Neural cell (in vitro differentiated cells): Measurements from ENCODE around the gene MAST2. TPM values are rescaled to one million over a fixed set of nuclear protein-coding genes. Genes with fewer than 3 reads are reported as not detected.

Experiments used
- H2AFZ ChIP-seq: fragments of 200-600, 300-800 bp; sonication (generic), shearing (Covaris generic); 2 replicates; pipeline ENCODE4 v1.6.0; 2014; ENCODE audit warnings: low read depth, mild to moderate bottlenecking, antibody characterized with exemption, low read length, moderate library complexity
- H3F3A ChIP-seq: fragments of 200-600 bp; shearing (Covaris generic); 2 replicates; pipeline ENCODE4 v1.6.1; 2016; ENCODE audit warnings: mild to moderate bottlenecking, moderate library complexity, mixed read lengths, antibody characterized with exemption, low read length; ENCODE audit not compliant: insufficient read depth, poor library complexity, severe bottlenecking
- H3K27ac ChIP-seq: fragments of 200-600, 300-800 bp; sonication (generic), shearing (Covaris generic); 2 replicates; pipeline ENCODE4 v1.5.1; 2014; ENCODE audit warnings: mild to moderate bottlenecking, low read length, moderate library complexity
- H3K27me3 ChIP-seq: fragments of 300-800, 200-600 bp; sonication (generic), shearing (Covaris generic); 2 replicates; pipeline ENCODE4 v1.6.0; 2014; ENCODE audit warnings: mild to moderate bottlenecking, low read depth, low read length, moderate library complexity; ENCODE audit not compliant: insufficient read depth
- H3K36me3 ChIP-seq: fragments of 300-800, 200-600 bp; sonication (generic), shearing (Covaris generic); 2 replicates; pipeline ENCODE4 v1.5.1; 2014; ENCODE audit warnings: mild to moderate bottlenecking, antibody characterized with exemption, low read length, moderate library complexity; ENCODE audit not compliant: insufficient read depth
- H3K4me2 ChIP-seq: fragments of 300-800, 200-600 bp; sonication (generic), shearing (Covaris generic); 2 replicates; pipeline ENCODE4 v1.6.0; 2014; ENCODE audit warnings: mild to moderate bottlenecking, low read length
- H3K4me3 ChIP-seq: fragments of 300-800, 200-600 bp; sonication (generic), shearing (Covaris generic); 2 replicates; pipeline ENCODE4 v1.5.1; 2014; ENCODE audit warnings: mild to moderate bottlenecking, low read length, moderate library complexity
- H3K79me2 ChIP-seq: fragments of 200-600 bp; shearing (Covaris generic); replicated peaks from 2 replicates; pipeline ENCODE4 v1.6.0; 2014; ENCODE audit warnings: mild to moderate bottlenecking, low read length, moderate library complexity; ENCODE audit not compliant: insufficient read depth
- H3K9ac ChIP-seq: fragments of 300-800, 200-600 bp; sonication (generic), shearing (Covaris generic); 2 replicates; pipeline ENCODE4 v1.6.1; 2016; ENCODE audit warnings: mild to moderate bottlenecking, low read length, mixed read lengths
- H3K9me2 ChIP-seq: fragments of 200-600 bp; shearing (Covaris generic); 2 replicates; pipeline ENCODE4 v1.6.1; 2016; ENCODE audit warnings: mild to moderate bottlenecking, low read length, mixed read lengths; ENCODE audit not compliant: insufficient read depth
- H3K9me3 ChIP-seq: fragments of 200-600, 300-800 bp; sonication (generic), shearing (Covaris generic); 2 replicates; pipeline ENCODE4 v1.6.1; 2016; ENCODE audit warnings: mild to moderate bottlenecking, mixed run types, low read length, moderate library complexity, mixed read lengths
- H4K20me1 ChIP-seq: fragments of 200-600 bp; shearing (Covaris generic); 2 replicates; pipeline ENCODE4 v1.6.1; 2016; ENCODE audit warnings: mild to moderate bottlenecking, mixed run types; ENCODE audit not compliant: insufficient read depth
- EP300 ChIP-seq: fragments of 450-650 bp; conservative IDR thresholded peaks from 2 replicates; pipeline ENCODE4 v1.6.1; 2014; ENCODE audit warnings: antibody characterized with exemption, mild to moderate bottlenecking, moderate library complexity; ENCODE audit not compliant: poor library complexity, severe bottlenecking
- EZH2 ChIP-seq: fragments of 200-600, 300-800 bp; shearing (Covaris generic), sonication (generic); IDR thresholded peaks from 2 replicates; pipeline ENCODE4 v1.6.1; 2014; ENCODE audit warnings: antibody characterized with exemption, low read length, borderline replicate concordance, mild to moderate bottlenecking; ENCODE audit not compliant: insufficient read depth, poor library complexity, severe bottlenecking
- MXI1 ChIP-seq: fragments of 450-650 bp; conservative IDR thresholded peaks from 2 replicates; pipeline ENCODE4 v1.6.1; 2014; ENCODE audit warnings: antibody characterized with exemption, mild to moderate bottlenecking; ENCODE audit not compliant: poor library complexity, severe bottlenecking
- POLR2AphosphoS5 ChIP-seq: IDR thresholded peaks from 2 replicates; pipeline ENCODE4 v1.6.1; 2012
- RAD21 ChIP-seq: fragments of 450-650 bp; conservative IDR thresholded peaks from 2 replicates; pipeline ENCODE4 v1.6.1; 2014; ENCODE audit warnings: antibody characterized with exemption, mild to moderate bottlenecking, moderate library complexity
- SMC3 ChIP-seq: fragments of 450-650 bp; conservative IDR thresholded peaks from 2 replicates; pipeline ENCODE4 v1.6.1; 2014; ENCODE audit warnings: antibody characterized with exemption, mild to moderate bottlenecking, moderate library complexity; ENCODE audit not compliant: poor library complexity
- TAF1 ChIP-seq: IDR thresholded peaks from 2 replicates; pipeline ENCODE4 v1.6.1; 2012; ENCODE audit warnings: low read depth
- polyA plus RNA-seq: library from polyadenylated mRNA; depleted of rRNA; stranded (reverse); fragments of >200 nt; gene quantifications from 2 replicates; pipeline ENCODE4 v1.2.3, GENCODE V29; 2014
- TF ChIP-seq, protein P1 (sequence below): IDR thresholded peaks from 2 replicates; pipeline ENCODE4 v1.6.1; 2012; ENCODE audit warnings: borderline replicate concordance
- TF ChIP-seq, protein P2 (sequence below): fragments of 450-650 bp; IDR thresholded peaks from 2 replicates; pipeline ENCODE4 v1.5.1; 2014; ENCODE audit warnings: antibody characterized with exemption, mild to moderate bottlenecking, moderate library complexity; ENCODE audit not compliant: poor library complexity, severe bottlenecking

The MAST2 gene
- polyA plus RNA-seq, 1 donor from 2014 or later, result 22.2 TPM

DNA sequence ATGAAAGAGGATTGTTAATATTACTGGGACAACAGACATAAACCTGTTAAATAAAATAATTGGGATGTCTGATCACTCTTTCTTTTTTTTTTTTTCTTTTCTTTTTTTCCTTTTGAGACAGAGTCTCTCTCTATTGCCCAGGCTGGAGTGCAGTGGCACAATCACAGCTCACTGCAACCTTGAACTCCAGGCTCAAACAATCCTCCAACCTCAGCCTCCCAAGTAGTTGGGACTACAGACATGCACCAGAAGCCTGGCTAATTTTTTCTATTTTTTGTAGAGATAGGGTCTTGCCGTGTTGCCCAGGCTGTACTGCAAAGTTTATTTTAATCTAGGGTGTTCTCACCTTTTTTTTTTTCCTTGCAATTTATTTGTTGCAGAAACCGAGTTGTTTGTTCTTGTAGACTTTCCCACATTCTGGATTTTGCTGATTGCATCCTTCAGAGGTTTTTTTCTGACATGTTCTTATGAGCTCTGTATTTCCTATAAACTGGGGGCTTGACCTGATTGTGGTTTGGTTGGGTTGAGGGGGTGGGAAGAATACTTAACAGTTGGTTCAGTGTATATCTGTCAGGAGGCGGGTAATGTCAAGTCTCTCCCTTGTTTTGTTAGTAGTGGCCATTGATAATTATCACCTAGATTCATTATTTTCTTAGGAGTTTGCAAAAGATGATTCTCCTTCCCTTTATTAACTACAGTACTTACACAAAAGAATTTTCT is 125.2 kb downstream of the MAST2 start:
- no peaks in the 10 kb centered on the region for H3K36me3 ChIP-seq
- H4K20me1 ChIP-seq, result no peaks in the 10 kb centered on the region
- H3K79me2 ChIP-seq, result no peaks in the 10 kb centered on the region
- H3K27ac ChIP-seq, result no peak overlapping the region
- TF ChIP-seq EP300, result no peak
- no peak for TF ChIP-seq RAD21
- no peak for TF ChIP-seq EZH2
- TF ChIP-seq POLR2AphosphoS5, result no peak
- TF ChIP-seq TAF1, result no peak
- TF ChIP-seq MXI1, result no peak
- TF ChIP-seq, protein P1, sequence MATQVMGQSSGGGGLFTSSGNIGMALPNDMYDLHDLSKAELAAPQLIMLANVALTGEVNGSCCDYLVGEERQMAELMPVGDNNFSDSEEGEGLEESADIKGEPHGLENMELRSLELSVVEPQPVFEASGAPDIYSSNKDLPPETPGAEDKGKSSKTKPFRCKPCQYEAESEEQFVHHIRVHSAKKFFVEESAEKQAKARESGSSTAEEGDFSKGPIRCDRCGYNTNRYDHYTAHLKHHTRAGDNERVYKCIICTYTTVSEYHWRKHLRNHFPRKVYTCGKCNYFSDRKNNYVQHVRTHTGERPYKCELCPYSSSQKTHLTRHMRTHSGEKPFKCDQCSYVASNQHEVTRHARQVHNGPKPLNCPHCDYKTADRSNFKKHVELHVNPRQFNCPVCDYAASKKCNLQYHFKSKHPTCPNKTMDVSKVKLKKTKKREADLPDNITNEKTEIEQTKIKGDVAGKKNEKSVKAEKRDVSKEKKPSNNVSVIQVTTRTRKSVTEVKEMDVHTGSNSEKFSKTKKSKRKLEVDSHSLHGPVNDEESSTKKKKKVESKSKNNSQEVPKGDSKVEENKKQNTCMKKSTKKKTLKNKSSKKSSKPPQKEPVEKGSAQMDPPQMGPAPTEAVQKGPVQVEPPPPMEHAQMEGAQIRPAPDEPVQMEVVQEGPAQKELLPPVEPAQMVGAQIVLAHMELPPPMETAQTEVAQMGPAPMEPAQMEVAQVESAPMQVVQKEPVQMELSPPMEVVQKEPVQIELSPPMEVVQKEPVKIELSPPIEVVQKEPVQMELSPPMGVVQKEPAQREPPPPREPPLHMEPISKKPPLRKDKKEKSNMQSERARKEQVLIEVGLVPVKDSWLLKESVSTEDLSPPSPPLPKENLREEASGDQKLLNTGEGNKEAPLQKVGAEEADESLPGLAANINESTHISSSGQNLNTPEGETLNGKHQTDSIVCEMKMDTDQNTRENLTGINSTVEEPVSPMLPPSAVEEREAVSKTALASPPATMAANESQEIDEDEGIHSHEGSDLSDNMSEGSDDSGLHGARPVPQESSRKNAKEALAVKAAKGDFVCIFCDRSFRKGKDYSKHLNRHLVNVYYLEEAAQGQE, result no peak
- TF ChIP-seq, protein P2, sequence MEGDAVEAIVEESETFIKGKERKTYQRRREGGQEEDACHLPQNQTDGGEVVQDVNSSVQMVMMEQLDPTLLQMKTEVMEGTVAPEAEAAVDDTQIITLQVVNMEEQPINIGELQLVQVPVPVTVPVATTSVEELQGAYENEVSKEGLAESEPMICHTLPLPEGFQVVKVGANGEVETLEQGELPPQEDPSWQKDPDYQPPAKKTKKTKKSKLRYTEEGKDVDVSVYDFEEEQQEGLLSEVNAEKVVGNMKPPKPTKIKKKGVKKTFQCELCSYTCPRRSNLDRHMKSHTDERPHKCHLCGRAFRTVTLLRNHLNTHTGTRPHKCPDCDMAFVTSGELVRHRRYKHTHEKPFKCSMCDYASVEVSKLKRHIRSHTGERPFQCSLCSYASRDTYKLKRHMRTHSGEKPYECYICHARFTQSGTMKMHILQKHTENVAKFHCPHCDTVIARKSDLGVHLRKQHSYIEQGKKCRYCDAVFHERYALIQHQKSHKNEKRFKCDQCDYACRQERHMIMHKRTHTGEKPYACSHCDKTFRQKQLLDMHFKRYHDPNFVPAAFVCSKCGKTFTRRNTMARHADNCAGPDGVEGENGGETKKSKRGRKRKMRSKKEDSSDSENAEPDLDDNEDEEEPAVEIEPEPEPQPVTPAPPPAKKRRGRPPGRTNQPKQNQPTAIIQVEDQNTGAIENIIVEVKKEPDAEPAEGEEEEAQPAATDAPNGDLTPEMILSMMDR, result no peak
- no peak overlapping the region for H3K9ac ChIP-seq
- H3K9me2 ChIP-seq, result no peaks in the 10 kb centered on the region
- no peak overlapping the region for H3K4me3 ChIP-seq
- H3K4me2 ChIP-seq, result no peak overlapping the region
- no peaks in the 10 kb centered on the region for H3K9me3 ChIP-seq
- no peaks in the 10 kb centered on the region for H3K27me3 ChIP-seq
- H2AFZ ChIP-seq, result no peak overlapping the region
- no peaks in the 10 kb centered on the region for H3F3A ChIP-seq

DNA sequence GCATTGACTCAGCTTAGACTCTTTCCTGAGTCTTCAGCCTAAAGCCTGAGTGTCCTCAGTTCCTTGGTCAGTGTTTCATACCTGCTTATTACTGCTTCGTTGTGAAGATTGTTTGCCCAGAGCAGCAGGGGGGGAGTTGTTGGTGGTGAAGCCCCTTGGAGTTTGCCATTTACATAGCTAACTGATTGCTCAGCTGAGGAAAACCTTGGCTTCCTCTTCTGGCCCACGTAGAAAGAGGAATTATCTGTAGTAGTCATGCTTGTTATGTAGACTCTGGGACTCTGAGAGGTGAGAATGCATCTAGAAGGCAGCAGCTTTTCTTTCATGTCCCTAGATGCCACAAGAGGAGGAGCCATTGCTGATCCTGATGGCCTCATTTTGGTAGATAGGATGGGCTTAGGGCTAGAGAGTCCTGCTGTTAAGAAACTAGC is 125.9 kb downstream of the MAST2 start:
- H3K4me3 ChIP-seq, result no peak overlapping the region

More for the DNA sequence above, 125.9 kb downstream of the MAST2 start:
- Histone ChIP-seq H3K4me2 (no peak overlapping the region), H3K36me3 (no peaks in the 10 kb centered on the region), H3K79me2 (no peaks in the 10 kb centered on the region), H3F3A (no peaks in the 10 kb centered on the region), H3K27me3 (no peaks in the 10 kb centered on the region), H3K9me3 (no peaks in the 10 kb centered on the region), H4K20me1 (no peaks in the 10 kb centered on the region), H2AFZ (no peak overlapping the region), H3K9me2 (no peaks in the 10 kb centered on the region), H3K9ac (no peak overlapping the region), H3K27ac (no peak overlapping the region)
- TF ChIP-seq, protein P2, result no peak
- TF ChIP-seq SMC3 (no peak), MXI1 (no peak), POLR2AphosphoS5 (no peak), TAF1 (no peak), RAD21 (no peak), EP300 (no peak)
- TF ChIP-seq, protein P1, result no peak
